ENCODE measurements around the gene BORCS6.

Gene BORCS6

GRCh38 chr17:8143581-8144400, 46.2 kb downstream of the BORCS6 start:
- DNase-seq (ENCODE audit: low read depth in 3 of 3, low spot score in 1 of 3): no peak

GRCh38 chr17:8142887-8143580, 46.9 kb downstream of the BORCS6 start:
- DNase-seq (ENCODE audit: low read depth in 3 of 3, low spot score in 1 of 3): no peak

- DNase-seq (ENCODE audit: low read depth in 3 of 3, low spot score in 1 of 3): no peak
Measured at GRCh38 chr17:8142158-8142886, 47.7 kb downstream of the BORCS6 start.

GRCh38 chr17:8141741-8142140, 48.2 kb downstream of the BORCS6 start:
- no peak for DNase-seq (ENCODE audit: low read depth in 3 of 3, low spot score in 1 of 3)

- DNase-seq (ENCODE audit: low read depth in 3 of 3, low spot score in 1 of 3): no peak
Measured at GRCh38 chr17:8141045-8141444, 48.9 kb downstream of the BORCS6 start.

GRCh38 chr17:8140065-8141029, 49.6 kb downstream of the BORCS6 start:
- no peak for DNase-seq (ENCODE audit: low read depth in 3 of 3, low spot score in 1 of 3)

GRCh38 chr17:8138672-8139371, 51.2 kb downstream of the BORCS6 start:
- peak; percentile 86 to 99 (median 94) for DNase-seq (ENCODE audit: low read depth in 3 of 3, low spot score in 1 of 3)

- DNase-seq (ENCODE audit: low read depth in 3 of 3, low spot score in 1 of 3): no peak
Measured at GRCh38 chr17:8138374-8138671, 51.7 kb downstream of the BORCS6 start.

Data from stimulated activated CD4-positive, alpha-beta T cell treated with anti-CD3 and anti-CD28 coated beads, TNF-alpha, amount 100 ng/mL, for 1 hour (primary cell).